ENCODE measurements around the gene FAM53A.

DNA sequence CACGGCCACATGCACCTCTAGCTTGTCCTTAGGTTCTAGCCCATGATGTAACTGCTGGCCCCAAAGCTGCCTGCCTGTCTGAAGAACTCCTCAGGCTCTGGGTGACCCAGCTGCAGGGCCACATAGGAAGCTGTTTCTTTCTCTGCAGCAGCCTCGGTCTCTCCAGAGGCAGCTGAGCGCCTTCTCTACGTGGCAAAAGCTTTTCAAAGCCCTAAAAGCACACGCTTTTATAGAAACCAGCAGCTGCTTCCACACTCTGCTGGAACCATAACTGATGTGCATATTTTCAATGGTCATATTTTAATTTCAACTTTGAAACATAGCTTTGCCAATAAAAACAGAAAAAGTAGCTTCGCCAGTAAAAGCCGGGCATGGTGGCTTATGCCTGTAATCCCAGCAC is 37.4 kb downstream of the FAM53A start:
- TF ChIP-seq ZNF24 (tag by site-specific recombination; IDR thresholded peaks at IDR 0.05) (no peak), ZNF837 (tag by site-specific recombination; IDR thresholded peaks at IDR 0.05) (no peak), ZNF701 (tag by site-specific recombination; IDR thresholded peaks at IDR 0.05) (no peak), ZBTB21 (tag by site-specific recombination; IDR thresholded peaks at IDR 0.05) (no peak)
- TF ChIP-seq, protein P1, sequence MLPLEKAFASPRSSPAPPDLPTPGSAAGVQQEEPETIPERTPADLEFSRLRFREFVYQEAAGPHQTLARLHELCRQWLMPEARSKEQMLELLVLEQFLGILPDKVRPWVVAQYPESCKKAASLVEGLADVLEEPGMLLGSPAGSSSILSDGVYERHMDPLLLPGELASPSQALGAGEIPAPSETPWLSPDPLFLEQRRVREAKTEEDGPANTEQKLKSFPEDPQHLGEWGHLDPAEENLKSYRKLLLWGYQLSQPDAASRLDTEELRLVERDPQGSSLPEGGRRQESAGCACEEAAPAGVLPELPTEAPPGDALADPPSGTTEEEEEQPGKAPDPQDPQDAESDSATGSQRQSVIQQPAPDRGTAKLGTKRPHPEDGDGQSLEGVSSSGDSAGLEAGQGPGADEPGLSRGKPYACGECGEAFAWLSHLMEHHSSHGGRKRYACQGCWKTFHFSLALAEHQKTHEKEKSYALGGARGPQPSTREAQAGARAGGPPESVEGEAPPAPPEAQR (tag by site-specific recombination; IDR thresholded peaks at IDR 0.05) = no peak
- TF ChIP-seq, protein P2, sequence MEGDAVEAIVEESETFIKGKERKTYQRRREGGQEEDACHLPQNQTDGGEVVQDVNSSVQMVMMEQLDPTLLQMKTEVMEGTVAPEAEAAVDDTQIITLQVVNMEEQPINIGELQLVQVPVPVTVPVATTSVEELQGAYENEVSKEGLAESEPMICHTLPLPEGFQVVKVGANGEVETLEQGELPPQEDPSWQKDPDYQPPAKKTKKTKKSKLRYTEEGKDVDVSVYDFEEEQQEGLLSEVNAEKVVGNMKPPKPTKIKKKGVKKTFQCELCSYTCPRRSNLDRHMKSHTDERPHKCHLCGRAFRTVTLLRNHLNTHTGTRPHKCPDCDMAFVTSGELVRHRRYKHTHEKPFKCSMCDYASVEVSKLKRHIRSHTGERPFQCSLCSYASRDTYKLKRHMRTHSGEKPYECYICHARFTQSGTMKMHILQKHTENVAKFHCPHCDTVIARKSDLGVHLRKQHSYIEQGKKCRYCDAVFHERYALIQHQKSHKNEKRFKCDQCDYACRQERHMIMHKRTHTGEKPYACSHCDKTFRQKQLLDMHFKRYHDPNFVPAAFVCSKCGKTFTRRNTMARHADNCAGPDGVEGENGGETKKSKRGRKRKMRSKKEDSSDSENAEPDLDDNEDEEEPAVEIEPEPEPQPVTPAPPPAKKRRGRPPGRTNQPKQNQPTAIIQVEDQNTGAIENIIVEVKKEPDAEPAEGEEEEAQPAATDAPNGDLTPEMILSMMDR (tag by site-specific recombination; IDR thresholded peaks at IDR 0.05) = no peak

Data from HEK293 (cell line).